Ovary (tissue), 3 donors: ENCODE measurements around the gene TNKS1BP1.

Experiments used
- CTCF ChIP-seq, 3 donors: fragments of 450-650 bp in 2 of 3; fragments of 200-600 bp in 1 of 3; IDR thresholded peaks; one replicate each; pipeline versions ENCODE4 v1.5.1 to v1.8.0; 2016 to 2022; ENCODE audit warnings: antibody characterized with exemption in 3 of 3, mild to moderate bottlenecking in 1 of 3
- POLR2A ChIP-seq: fragments of 450-650 bp; IDR thresholded peaks from one replicate; pipeline ENCODE4 v1.6.1; 2017; ENCODE audit warnings: antibody characterized with exemption, mild to moderate bottlenecking, moderate library complexity
- donor health status: DM: no; HTN: no; CAD: no.

- TF ChIP-seq POLR2A, result no peak
- no peak for TF ChIP-seq CTCF (IDR thresholded peaks at IDR 0.05)
Measured at GRCh38 chr11:57368106-57368844, 43.5 kb upstream of the TNKS1BP1 start.
